GM13976 (cell line): Measurements from ENCODE around the gene EPN3.

Experiments
- DNase-seq: peaks from one replicate; pipeline ENCODE4 v3.0.0; 2012; ENCODE audit warnings: low spot score
- CTCF ChIP-seq: IDR thresholded peaks from 2 replicates; pipeline ENCODE4 v1.5.1; 2012; ENCODE audit warnings: borderline replicate concordance, mild to moderate bottlenecking; ENCODE audit not compliant: insufficient read depth; ENCODE audit errors: extremely low read depth, missing control alignments, control extremely low read depth
- in situ Hi-C: fragments of 300-500 bp; cut with MboI; formaldehyde crosslinking; loops from one replicate; pipeline ENCODE4 v1.12.0; 2022; ENCODE audit warnings: low sequenced_read_pairs, mixed read lengths, inconsistent platforms; ENCODE audit not compliant: unreplicated experiment

EPN3 gene

GRCh38 chr17:50523208-50523607, 9.3 kb upstream of the EPN3 start:
- DNase-seq = no peak
- in situ Hi-C loops = no loop called here
- TF ChIP-seq CTCF = no peak

- in situ Hi-C loops = no loop called here
- DNase-seq = no peak
- TF ChIP-seq CTCF = no peak
Observed at GRCh38 chr17:50524838-50525237, 7.7 kb upstream of the EPN3 start.

- no peak for TF ChIP-seq CTCF
- DNase-seq = no peak
- in situ Hi-C loops = no loop called here
Observed at GRCh38 chr17:50527155-50527762, 5.3 kb upstream of the EPN3 start.

- TF ChIP-seq CTCF = no peak
- in situ Hi-C loops = no loop called here
- no peak for DNase-seq
Observed at GRCh38 chr17:50527949-50528474, 4.5 kb upstream of the EPN3 start.

- DNase-seq = no peak
- in situ Hi-C loops = no loop called here
- no peak for TF ChIP-seq CTCF
Observed at GRCh38 chr17:50529849-50530248, 2.7 kb upstream of the EPN3 start.

GRCh38 chr17:50531428-50532025, 1.0 kb upstream of the EPN3 start:
- in situ Hi-C loops = no loop called here
- DNase-seq = no peak
- TF ChIP-seq CTCF = no peak
